ENCODE data around the gene TRERF1. TPM values are rescaled to one million over a fixed set of nuclear protein-coding genes. Genes with fewer than 3 reads are reported as not detected.
"Not testable (repeated sequence)": the region's sequence is repeated elsewhere in the genome, so short reads cannot be mapped to it uniquely, and the experiment has no call there.

Gene TRERF1
- total RNA-seq, 4 donors from 2014 or later, result 1.6 to 4.1 (median 2.6) TPM

GRCh38 chr6:42203183-42203582 lies 248.5 kb downstream of the TRERF1 start:
- TF ChIP-seq, protein P1, sequence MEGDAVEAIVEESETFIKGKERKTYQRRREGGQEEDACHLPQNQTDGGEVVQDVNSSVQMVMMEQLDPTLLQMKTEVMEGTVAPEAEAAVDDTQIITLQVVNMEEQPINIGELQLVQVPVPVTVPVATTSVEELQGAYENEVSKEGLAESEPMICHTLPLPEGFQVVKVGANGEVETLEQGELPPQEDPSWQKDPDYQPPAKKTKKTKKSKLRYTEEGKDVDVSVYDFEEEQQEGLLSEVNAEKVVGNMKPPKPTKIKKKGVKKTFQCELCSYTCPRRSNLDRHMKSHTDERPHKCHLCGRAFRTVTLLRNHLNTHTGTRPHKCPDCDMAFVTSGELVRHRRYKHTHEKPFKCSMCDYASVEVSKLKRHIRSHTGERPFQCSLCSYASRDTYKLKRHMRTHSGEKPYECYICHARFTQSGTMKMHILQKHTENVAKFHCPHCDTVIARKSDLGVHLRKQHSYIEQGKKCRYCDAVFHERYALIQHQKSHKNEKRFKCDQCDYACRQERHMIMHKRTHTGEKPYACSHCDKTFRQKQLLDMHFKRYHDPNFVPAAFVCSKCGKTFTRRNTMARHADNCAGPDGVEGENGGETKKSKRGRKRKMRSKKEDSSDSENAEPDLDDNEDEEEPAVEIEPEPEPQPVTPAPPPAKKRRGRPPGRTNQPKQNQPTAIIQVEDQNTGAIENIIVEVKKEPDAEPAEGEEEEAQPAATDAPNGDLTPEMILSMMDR (IDR thresholded peaks at IDR 0.05), result no peak
- TF ChIP-seq POLR2A (IDR thresholded peaks at IDR 0.05), result no peak
- peaks cover 4 to 9% of the 10 kb centered on the region in 2 donors for H3K36me3 ChIP-seq

GRCh38 chr6:42202131-42202915 lies 249.4 kb downstream of the TRERF1 start:
- H3K9me3 ChIP-seq; DNase-seq; H3K4me1 ChIP-seq; H3K27me3 ChIP-seq; H3K36me3 ChIP-seq; H3K4me3 ChIP-seq (replicated peaks in 1 of 3); H3K27ac ChIP-seq; intact Hi-C loops (cut with DNase I): not testable (repeated sequence)
- WGBS, 2 donors, result 88 to 92% methylated on average over 13 of the region's 13 CpGs

More at GRCh38 chr6:42203183-42203582, 248.5 kb downstream of the TRERF1 start:
- H3K4me3 ChIP-seq (replicated peaks in 1 of 3), result no peak overlapping the region
- no peaks in the 10 kb centered on the region for H3K27me3 ChIP-seq
- H3K4me1 ChIP-seq, result peaks cover 0 to 7% of the 10 kb centered on the region in 2 donors
- 96 to 97% methylated on average over 3 of the region's 3 CpGs for WGBS, 2 donors
- H3K9me3 ChIP-seq, result no peaks in the 10 kb centered on the region
- DNase-seq, result no peak
- intact Hi-C loops (cut with DNase I), result no loop called here
- no peak overlapping the region for H3K27ac ChIP-seq

DNA sequence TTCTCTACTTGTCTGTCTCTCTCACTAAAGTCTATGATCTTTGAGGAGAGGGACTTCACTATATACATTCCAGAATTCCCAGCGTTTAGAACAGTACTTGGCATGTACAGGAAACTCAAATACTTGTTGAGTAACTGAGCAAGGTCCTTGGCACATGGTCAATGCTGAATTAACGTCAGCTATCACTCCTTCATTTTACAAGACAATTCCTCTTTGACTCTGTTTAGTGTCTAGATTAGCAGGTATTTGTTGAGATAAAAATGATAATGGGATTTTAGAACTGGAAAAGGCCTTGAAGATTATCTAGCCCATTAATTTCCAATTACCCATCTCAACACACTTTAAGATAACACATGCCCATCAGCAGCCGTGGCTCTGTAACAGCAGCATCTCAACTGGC lies 250.3 kb downstream of the TRERF1 start:
- no peak overlapping the region for H3K4me3 ChIP-seq (replicated peaks in 1 of 3)
- H3K27me3 ChIP-seq, result no peaks in the 10 kb centered on the region
- H3K9me3 ChIP-seq, result no peaks in the 10 kb centered on the region
- WGBS, 2 donors, result 57 to 61% methylated on average over 3 of the region's 3 CpGs
- TF ChIP-seq POLR2A (IDR thresholded peaks at IDR 0.05), result no peak
- TF ChIP-seq, protein P1 (IDR thresholded peaks at IDR 0.05), result no peak
- intact Hi-C loops (cut with DNase I), result no loop called here
- peaks cover 0 to 7% of the 10 kb centered on the region in 2 donors for H3K4me1 ChIP-seq
- DNase-seq, result no peak
- peaks cover 0 to 2% of the 10 kb centered on the region in 2 donors for H3K36me3 ChIP-seq
- H3K27ac ChIP-seq, result no peak overlapping the region

DNA sequence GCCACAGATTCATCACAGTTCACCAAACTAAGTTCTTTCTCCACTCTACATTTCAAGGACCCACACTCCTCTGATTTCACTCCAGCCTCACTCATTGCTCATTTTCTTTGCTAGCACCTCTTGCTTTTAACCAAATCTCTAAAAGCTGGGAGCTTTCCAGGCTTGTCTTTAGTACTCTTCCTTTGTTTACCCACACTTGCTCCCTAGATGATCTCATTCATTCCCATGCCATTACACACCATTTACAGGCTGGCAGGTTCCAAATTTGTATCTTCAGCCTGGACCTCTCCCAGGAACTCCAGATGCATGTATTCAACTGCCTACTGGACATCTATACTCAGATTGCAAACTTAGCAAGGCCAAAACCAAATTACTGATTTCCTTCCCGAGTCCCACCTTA lies 251.7 kb downstream of the TRERF1 start:
- TF ChIP-seq, protein P1 (IDR thresholded peaks at IDR 0.05), result no peak
- TF ChIP-seq POLR2A (IDR thresholded peaks at IDR 0.05), result no peak
- H3K4me3 ChIP-seq (replicated peaks in 1 of 3), result no peak overlapping the region
- H3K9me3 ChIP-seq, result no peaks in the 10 kb centered on the region
- H3K27ac ChIP-seq, result no peak overlapping the region
- intact Hi-C loops (cut with DNase I), result no loop called here
- WGBS, 2 donors, result 96 to 98% methylated on average over 1 of the region's 1 CpG
- peaks cover 0 to 7% of the 10 kb centered on the region in 2 donors for H3K4me1 ChIP-seq
- H3K36me3 ChIP-seq, result no peaks in the 10 kb centered on the region
- no peak for DNase-seq
- no peaks in the 10 kb centered on the region for H3K27me3 ChIP-seq

- H3K9me3 ChIP-seq, result no peaks in the 10 kb centered on the region
- intact Hi-C loops (cut with DNase I), result no loop called here
- 92 to 96% methylated on average over 5 of the region's 5 CpGs for WGBS, 2 donors
- H3K4me1 ChIP-seq, result peaks cover 0 to 7% of the 10 kb centered on the region in 2 donors
- no peak for DNase-seq
- TF ChIP-seq, protein P1 (IDR thresholded peaks at IDR 0.05), result no peak
- TF ChIP-seq POLR2A (IDR thresholded peaks at IDR 0.05), result no peak
- H3K27ac ChIP-seq, result no peak overlapping the region
- H3K27me3 ChIP-seq, result no peaks in the 10 kb centered on the region
- no peaks in the 10 kb centered on the region for H3K36me3 ChIP-seq
- no peak overlapping the region for H3K4me3 ChIP-seq (replicated peaks in 1 of 3)
These were observed 252.4 kb downstream of the TRERF1 start for GRCh38 chr6:42199106-42199981.

Measured in thyroid gland (tissue), 4 donors.